SK-N-MC (cell line): ENCODE results near the gene HCRTR1.

Source experiments
- DNase-seq: peaks from one replicate; pipeline ENCODE4 v3.0.0-alpha.2; 2011; ENCODE audit warnings: low read depth, low spot score
- H3K27ac ChIP-seq: fragments of 200-600 bp; sonication (generic); 2 replicates; pipeline ENCODE4 v1.5.1; 2016; ENCODE audit warnings: mixed run types
- H3K36me3 ChIP-seq: fragments of 200-600 bp; sonication (generic); 2 replicates; pipeline ENCODE4 v1.6.1; 2017; ENCODE audit warnings: antibody characterized with exemption, low read length, mixed read lengths; ENCODE audit not compliant: insufficient read depth
- H3K4me3 ChIP-seq: fragments of 200-600 bp; sonication (generic); 2 replicates; pipeline ENCODE4 v1.5.1; 2016
- H3K9ac ChIP-seq: fragments of 200-600 bp; sonication (generic); 2 replicates; pipeline ENCODE4 v1.8.0; 2017; ENCODE audit warnings: mixed run types, mixed read lengths; ENCODE audit not compliant: insufficient read length
- H3K9me3 ChIP-seq: fragments of 200-600 bp; sonication (generic); 2 replicates; pipeline ENCODE4 v1.6.1; 2017; ENCODE audit warnings: low read depth, mild to moderate bottlenecking, antibody characterized with exemption, low read length, moderate library complexity, mixed read lengths
- EZH2 ChIP-seq: fragments of 200-600 bp; sonication (generic); IDR thresholded peaks from one replicate; pipeline ENCODE4 v1.6.1; 2017; ENCODE audit warnings: antibody characterized with exemption
- FOXP2 ChIP-seq: optimal IDR thresholded peaks from 2 replicates; pipeline ENCODE3; 2011; ENCODE audit warnings: mild to moderate bottlenecking, moderate library complexity; ENCODE audit not compliant: insufficient read depth; ENCODE audit errors: extremely low read length, control extremely low read depth
- POLR2AphosphoS5 ChIP-seq: IDR thresholded peaks from 2 replicates; pipeline ENCODE4 v1.6.1; 2012; ENCODE audit warnings: mild to moderate bottlenecking, low read depth, low read length, borderline replicate concordance

The HCRTR1 gene

DNA sequence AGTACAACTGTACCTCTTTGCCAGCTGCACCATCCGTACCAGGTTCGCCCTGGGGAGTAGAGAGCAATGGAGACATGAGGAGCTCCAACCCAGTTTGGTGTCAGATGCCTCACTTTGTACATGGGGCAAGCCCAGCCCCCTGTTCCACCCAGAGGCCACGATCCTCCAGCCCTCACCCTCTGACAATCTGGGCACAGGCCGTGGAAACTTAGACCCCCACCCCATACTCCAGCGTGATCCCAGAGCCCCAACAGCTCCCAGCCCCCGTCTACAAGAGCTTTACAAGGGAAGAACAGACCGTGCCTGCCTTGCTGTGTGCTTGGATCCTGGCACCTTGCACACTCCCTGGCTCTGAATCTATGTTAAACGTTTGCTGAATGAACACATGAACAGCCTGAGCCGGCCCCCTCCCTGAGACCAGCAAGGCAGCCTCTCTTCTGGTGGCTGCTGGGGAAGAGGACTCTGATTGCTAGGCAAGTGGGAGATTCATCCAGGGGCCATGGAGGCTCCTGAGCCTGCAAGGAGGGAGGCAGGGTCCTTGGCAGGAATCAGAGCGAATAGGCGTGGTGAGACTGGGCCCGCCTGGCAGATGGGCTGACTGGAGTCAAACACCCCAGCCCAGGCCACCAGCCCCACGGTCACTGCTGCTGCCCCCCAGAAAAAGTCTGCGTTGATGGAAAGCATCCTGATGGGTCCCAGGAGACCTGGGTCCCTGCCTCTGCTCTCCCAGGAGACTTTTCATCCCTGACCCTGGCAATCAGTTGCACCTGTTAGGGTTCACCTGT, 39.7 kb downstream of the HCRTR1 start:
- TF ChIP-seq EZH2, result no peak
- TF ChIP-seq FOXP2, result no peak
- TF ChIP-seq POLR2AphosphoS5, result no peak
- Histone ChIP-seq H3K9ac (no peak overlapping the region), H3K4me3 (no peak overlapping the region), H3K27ac (no peak overlapping the region), H3K36me3 (peaks cover 91% of the 10 kb centered on the region), H3K9me3 (no peaks in the 10 kb centered on the region)
- no peak for DNase-seq

DNA sequence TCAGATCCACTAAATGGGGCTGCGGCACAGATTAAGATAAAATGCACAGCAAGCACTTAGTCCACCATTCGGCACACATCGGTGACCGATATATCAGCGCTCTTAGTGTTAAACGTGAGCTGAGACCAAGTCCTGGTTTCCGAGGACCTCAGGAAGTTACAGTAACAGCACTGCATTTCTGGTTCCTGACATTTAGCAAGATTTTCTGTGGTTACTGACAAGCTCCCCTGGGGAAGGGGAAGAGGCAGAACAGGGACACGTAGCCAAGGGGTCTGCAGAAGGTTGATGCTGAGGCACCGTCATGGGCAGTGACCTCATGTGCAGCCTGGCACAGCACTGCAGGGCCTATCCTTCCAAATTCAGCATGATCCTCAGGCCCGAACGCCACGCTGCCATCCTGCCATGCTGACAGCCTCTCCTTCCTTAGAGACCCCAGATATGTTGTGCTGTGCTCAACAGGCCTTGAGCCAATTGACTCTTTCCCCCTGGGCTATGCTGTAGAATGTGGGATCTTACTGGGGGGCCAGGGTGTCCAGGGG, 40.6 kb downstream of the HCRTR1 start:
- DNase-seq, result no peak
- Histone ChIP-seq H3K27ac (no peak overlapping the region), H3K36me3 (peaks cover 86% of the 10 kb centered on the region), H3K9me3 (no peaks in the 10 kb centered on the region), H3K4me3 (no peak overlapping the region), H3K9ac (no peak overlapping the region)
- no peak for TF ChIP-seq POLR2AphosphoS5
- no peak for TF ChIP-seq EZH2
- TF ChIP-seq FOXP2, result no peak

DNA sequence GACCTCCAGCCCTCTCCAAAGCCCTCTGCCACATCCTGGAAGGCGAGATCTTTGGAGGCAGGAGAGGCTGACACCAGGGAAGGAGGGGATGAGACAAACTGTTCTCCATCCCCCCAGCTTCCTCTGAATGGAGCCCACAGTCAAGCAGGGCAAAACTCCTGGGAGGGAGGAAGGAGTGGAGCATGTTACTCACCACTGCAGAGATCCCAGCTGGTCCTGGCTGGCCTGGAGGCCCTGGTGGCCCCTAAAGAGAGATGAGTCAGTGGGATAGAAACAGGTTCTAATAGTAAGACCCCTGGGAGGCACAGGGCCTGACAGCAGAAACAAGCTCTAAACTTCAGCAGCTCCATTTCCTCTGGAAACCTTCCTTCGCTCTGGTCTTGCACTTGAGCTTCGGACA, 41.2 kb downstream of the HCRTR1 start:
- DNase-seq, result no peak
- H3K9ac ChIP-seq, result no peak overlapping the region
- peaks cover 85% of the 10 kb centered on the region for H3K36me3 ChIP-seq
- no peak overlapping the region for H3K27ac ChIP-seq
- H3K4me3 ChIP-seq, result no peak overlapping the region
- no peaks in the 10 kb centered on the region for H3K9me3 ChIP-seq
- TF ChIP-seq EZH2 (no peak), FOXP2 (no peak), POLR2AphosphoS5 (no peak)

- no peaks in the 10 kb centered on the region for H3K9me3 ChIP-seq
- no peak for TF ChIP-seq EZH2
- no peak for TF ChIP-seq POLR2AphosphoS5
- TF ChIP-seq FOXP2, result no peak
- DNase-seq, result no peak
- H3K27ac ChIP-seq, result no peak overlapping the region
- no peak overlapping the region for H3K4me3 ChIP-seq
- no peak overlapping the region for H3K9ac ChIP-seq
- peaks cover 75% of the 10 kb centered on the region for H3K36me3 ChIP-seq
Observed at GRCh38 chr1:31659889-31660288, 42.4 kb downstream of the HCRTR1 start.

- Histone ChIP-seq H3K36me3 (peaks cover 74% of the 10 kb centered on the region), H3K4me3 (no peak overlapping the region), H3K9ac (no peak overlapping the region), H3K9me3 (no peaks in the 10 kb centered on the region), H3K27ac (no peak overlapping the region)
- TF ChIP-seq FOXP2 (no peak), POLR2AphosphoS5 (no peak), EZH2 (no peak)
- DNase-seq, result no peak
Observed at GRCh38 chr1:31660871-31661455, 43.5 kb downstream of the HCRTR1 start.

- TF ChIP-seq FOXP2 (no peak), EZH2 (no peak), POLR2AphosphoS5 (no peak)
- Histone ChIP-seq H3K4me3 (no peak overlapping the region), H3K36me3 (peaks cover 67% of the 10 kb centered on the region), H3K9me3 (no peaks in the 10 kb centered on the region), H3K27ac (no peak overlapping the region), H3K9ac (no peak overlapping the region)
- DNase-seq, result no peak
Observed at GRCh38 chr1:31661856-31662255, 44.4 kb downstream of the HCRTR1 start.

DNA sequence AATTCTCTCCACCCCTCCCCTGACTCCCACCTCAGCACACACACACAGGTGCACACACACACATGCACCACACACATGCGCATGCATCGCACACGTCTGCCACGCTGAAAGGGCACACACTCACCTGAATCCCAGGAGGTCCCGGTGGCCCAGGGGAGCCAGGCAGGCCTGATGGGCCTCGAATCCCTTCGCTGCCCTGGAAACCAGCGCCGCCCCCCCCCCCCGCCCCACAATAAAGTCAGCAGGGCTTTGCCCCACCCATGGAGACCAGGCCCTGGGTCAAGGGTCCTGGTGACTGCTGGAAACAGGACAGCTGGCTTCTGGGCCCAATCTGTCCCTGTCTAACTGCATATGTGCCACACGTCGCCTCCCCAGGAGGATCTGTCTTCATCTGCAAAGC, 45.0 kb downstream of the HCRTR1 start:
- DNase-seq, result no peak
- no peak overlapping the region for H3K27ac ChIP-seq
- no peak overlapping the region for H3K4me3 ChIP-seq
- H3K36me3 ChIP-seq, result peaks cover 67% of the 10 kb centered on the region
- H3K9me3 ChIP-seq, result no peaks in the 10 kb centered on the region
- TF ChIP-seq FOXP2, result no peak
- TF ChIP-seq EZH2, result no peak
- TF ChIP-seq POLR2AphosphoS5, result no peak
- no peak overlapping the region for H3K9ac ChIP-seq

- no peak for DNase-seq
- H3K36me3 ChIP-seq, result peaks cover 62% of the 10 kb centered on the region
- TF ChIP-seq POLR2AphosphoS5 (no peak), FOXP2 (no peak)
Observed at GRCh38 chr1:31663622-31664452, 46.3 kb downstream of the HCRTR1 start.

More at GRCh38 chr1:31663622-31664452, 46.3 kb downstream of the HCRTR1 start:
- Histone ChIP-seq H3K27ac (no peak overlapping the region), H3K9me3 (no peaks in the 10 kb centered on the region), H3K9ac (no peak overlapping the region), H3K4me3 (no peak overlapping the region)
